Panc1 (cell line): Measurements from ENCODE around the gene TFPI2. TPM values are rescaled to one million over a fixed set of nuclear protein-coding genes. Genes with fewer than 3 reads are reported as not detected.
A peak's percentile ranks its signal among the peaks of the same experiment; 100 is the strongest.

ENCODE experiments used
- ATAC-seq: fragments of 200-7000 bp; cut with Tn5 transposase; 2 replicates; pipeline ENCODE4 v1.9.1; 2020; ENCODE audit warnings: mild to moderate bottlenecking, moderate library complexity
- BruUV-seq: library from RNA; stranded (reverse); fragments of 400-500 nt; replicated peaks from 2 replicates; lab custom pipeline; 2021; lab: Mats Ljungman, UMichigan
- CTCF ChIA-PET: fragments of 300-600 bp; sonication (Branson Sonifier 250); formaldehyde crosslinking; loops from one replicate; lab custom pipeline; 2022; ENCODE audit warnings: antibody characterized with exemption; lab: Charles Lee
- POLR2A ChIA-PET: fragments of 300-600 bp; sonication (Branson Sonifier 250); formaldehyde crosslinking; loops from one replicate; lab custom pipeline; 2022; ENCODE audit warnings: antibody characterized with exemption; lab: Charles Lee
- DNase-seq: peaks from one replicate; pipeline ENCODE4 v3.0.0-alpha.2; 2010; ENCODE audit warnings: low read depth, low spot score
- H3K27ac ChIP-seq: 2 replicates; pipeline ENCODE4 v1.5.1; 2011; ENCODE audit warnings: mild to moderate bottlenecking, low read length, inconsistent platforms
- H3K27me3 ChIP-seq: fragments of 200-500 bp; sonication (Bioruptor generic); 2 replicates; pipeline ENCODE4 v1.6.0; 2014; ENCODE audit warnings: low read length, inconsistent platforms; ENCODE audit not compliant: control insufficient read depth, insufficient read depth
- H3K36me3 ChIP-seq: fragments of 200-500 bp; sonication (Bioruptor generic); 2 replicates; pipeline ENCODE4 v1.5.1; 2014; ENCODE audit warnings: inconsistent platforms, mild to moderate bottlenecking, low read length, moderate library complexity; ENCODE audit not compliant: control insufficient read depth, insufficient read depth
- H3K4me1 ChIP-seq: 2 replicates; pipeline ENCODE4 v1.5.1; 2011; ENCODE audit warnings: inconsistent platforms, mild to moderate bottlenecking, low read length, moderate library complexity; ENCODE audit not compliant: control insufficient read depth, insufficient read depth
- H3K4me3 ChIP-seq, 2 experiments: 2 replicates each; pipeline ENCODE4 v1.5.1; 2011 to 2012; ENCODE audit warnings: low read depth in 2 of 2, low read length in 2 of 2, mild to moderate bottlenecking in 2 of 2, inconsistent platforms in 1 of 2, moderate library complexity in 1 of 2
- H3K9me3 ChIP-seq: fragments of 200-500 bp; sonication (Bioruptor generic); 2 replicates; pipeline ENCODE4 v1.5.1; 2014; ENCODE audit warnings: low read depth, mild to moderate bottlenecking, inconsistent platforms, low read length, moderate library complexity; ENCODE audit not compliant: control insufficient read depth, insufficient read depth
- CTCF ChIP-seq: fragments of 450-650 bp; IDR thresholded peaks from 2 replicates; pipeline ENCODE4 v1.5.1; 2017; ENCODE audit warnings: mild to moderate bottlenecking
- POLR2AphosphoS5 ChIP-seq: IDR thresholded peaks from 2 replicates; pipeline ENCODE4 v1.6.1; 2012; ENCODE audit warnings: mild to moderate bottlenecking, low read depth, low read length, moderate library complexity
- REST ChIP-seq, 2 experiments: IDR thresholded peaks; 2 replicates each; pipeline ENCODE4 v1.6.1; 2011 to 2012; ENCODE audit warnings: low read depth in 2 of 2, control low read depth in 1 of 2, low read length in 1 of 2, mild to moderate bottlenecking in 1 of 2, moderate library complexity in 1 of 2; ENCODE audit not compliant: insufficient read depth in 1 of 2
- SIN3A ChIP-seq: IDR thresholded peaks from 2 replicates; pipeline ENCODE4 v1.6.1; 2012; ENCODE audit warnings: low read depth, mild to moderate bottlenecking, low read length, moderate library complexity, borderline replicate concordance; ENCODE audit not compliant: insufficient read depth
- TCF7L2 ChIP-seq: IDR thresholded peaks from 2 replicates; pipeline ENCODE4 v1.6.1; 2011; ENCODE audit warnings: mild to moderate bottlenecking, low read depth, low read length, inconsistent platforms
- in situ Hi-C: cut with HindIII; loops from 2 replicates; pipeline ENCODE4 v1.10.0; 2016; ENCODE audit warnings: low sequenced_read_pairs, low pct_unique_long_range_greater_than_20kb
- intact Hi-C: fragments of 100-400 bp; cut with micrococcal nuclease; formaldehyde crosslinking; loops from one replicate; pipeline ENCODE4 v1.10.0; 2022; ENCODE audit not compliant: unreplicated experiment
- total RNA-seq: library from RNA; stranded (reverse); gene quantifications from one replicate; pipeline ENCODE4 v1.2.1, GENCODE V29; 2021; ENCODE audit not compliant: unreplicated experiment

TFPI2 gene
- total RNA-seq, 1 experiment from 2014 or later = 2.9 TPM

- DNase-seq (no peak), ATAC-seq (no peak)
- peak overlapping the region; percentile 98 for H3K27ac ChIP-seq
- ChIA-PET CTCF (no interaction called here), POLR2A (no interaction called here)
- H3K4me1 ChIP-seq = peaks cover 17% of the 10 kb centered on the region
- H3K27me3 ChIP-seq = no peaks in the 10 kb centered on the region
- H3K9me3 ChIP-seq = no peaks in the 10 kb centered on the region
- intact Hi-C loops = no loop called here
- H3K4me3 ChIP-seq = peak overlapping the region in 1 of 2 experiments; percentile 94; a peak in 3 of 4 replicates
- no peak for TF ChIP-seq TCF7L2
- TF ChIP-seq CTCF = no peak
- TF ChIP-seq REST (IDR thresholded peaks at IDR 0.05; ENCODE audit: insufficient read depth in 1 of 2, low read depth in 2 of 2, low read length in 1 of 2) = no peak
- no peak for TF ChIP-seq SIN3A
- TF ChIP-seq POLR2AphosphoS5 = no peak
- in situ Hi-C loops = no loop called here
- H3K36me3 ChIP-seq = no peaks in the 10 kb centered on the region
- no TSS peak for BruUV-seq
These were observed 33.4 kb upstream of the TFPI2 start for GRCh38 chr7:93923942-93924341.

- POLR2A ChIA-PET = no interaction called here
- H3K4me3 ChIP-seq = peak overlapping the region; percentile 65 to 94
- in situ Hi-C loops = no loop called here
- CTCF ChIA-PET = no interaction called here
- H3K27me3 ChIP-seq = no peaks in the 10 kb centered on the region
- no peaks in the 10 kb centered on the region for H3K36me3 ChIP-seq
- no TSS peak for BruUV-seq
- intact Hi-C loops = no loop called here
- no peak for ATAC-seq
- peak overlapping the region; percentile 98 for H3K27ac ChIP-seq
- TF ChIP-seq SIN3A (no peak), POLR2AphosphoS5 (no peak), CTCF (no peak), TCF7L2 (no peak)
- no peak for DNase-seq
- no peaks in the 10 kb centered on the region for H3K9me3 ChIP-seq
- peaks cover 17% of the 10 kb centered on the region for H3K4me1 ChIP-seq
These were observed 32.7 kb upstream of the TFPI2 start for GRCh38 chr7:93923296-93923695.
